Fibroblast of villous mesenchyme (primary cell): Measurements from ENCODE around the gene FUT7. TPM values are rescaled to one million over a fixed set of nuclear protein-coding genes. Genes with fewer than 3 reads are reported as not detected.
A peak's percentile ranks its signal among the peaks of the same experiment; 100 is the strongest.
"Not testable (repeated sequence)": the region's sequence is repeated elsewhere in the genome, so short reads cannot be mapped to it uniquely, and the experiment has no call there.

Experiments used
- DNase-seq: peaks from one replicate; pipeline ENCODE4 v3.0.0-alpha.2; 2010; ENCODE audit warnings: low read depth
- H3K4me3 ChIP-seq: 2 replicates; pipeline ENCODE4 v1.5.1; 2011; ENCODE audit warnings: low read depth, mild to moderate bottlenecking, low read length
- CTCF ChIP-seq: IDR thresholded peaks from 2 replicates; pipeline ENCODE4 v1.5.1; 2012; ENCODE audit warnings: low read depth, mild to moderate bottlenecking, low read length; ENCODE audit not compliant: insufficient read depth
- total RNA-seq: library from RNA; depleted of rRNA; stranded (reverse); fragments of >200 nt; gene quantifications from 2 replicates; pipeline ENCODE4 v1.2.3, GENCODE V29; 2012

The FUT7 gene
- total RNA-seq, 1 donor, result not detected

DNA sequence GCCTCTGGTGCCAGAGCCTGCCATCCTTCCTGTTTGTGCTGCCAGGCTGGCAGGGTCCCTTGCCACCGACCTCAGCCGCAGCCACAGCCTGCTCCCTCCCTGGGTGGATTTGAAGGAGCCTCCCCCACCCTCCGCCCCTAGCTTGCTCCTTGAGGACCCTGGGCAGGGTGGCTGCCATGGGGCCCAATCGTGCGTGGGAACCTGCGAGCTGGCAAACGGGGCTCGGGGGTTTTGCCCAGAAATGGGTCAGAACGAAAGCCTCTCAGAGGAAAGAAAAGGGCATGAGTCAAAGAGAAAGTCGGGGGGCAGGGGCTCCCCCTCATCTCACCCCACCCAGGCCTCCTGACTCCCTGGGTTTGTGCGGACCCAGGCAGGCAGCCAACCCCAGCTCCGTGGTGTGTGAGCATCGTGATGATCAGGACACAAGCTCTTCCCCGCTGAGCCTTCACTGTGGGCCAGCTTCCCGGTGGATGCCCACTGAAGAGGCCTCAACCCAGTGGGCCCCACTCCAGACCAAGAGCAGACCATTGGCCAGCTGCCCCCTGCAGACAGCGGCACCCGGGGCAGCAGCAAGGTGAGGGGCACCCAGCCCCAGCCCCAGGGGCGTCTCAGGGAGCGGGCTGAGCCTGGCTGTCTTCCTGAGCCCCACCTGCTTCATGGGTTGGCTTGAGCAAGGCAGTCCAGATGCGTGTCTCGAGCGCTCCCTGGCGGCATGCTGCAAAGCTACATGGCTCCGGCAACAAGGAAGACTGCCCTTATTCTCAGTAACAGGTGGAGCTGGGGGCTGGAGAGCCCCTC lies 3.0 kb upstream of the FUT7 start:
- peak; percentile 82 for DNase-seq
- peak; percentile 94 for TF ChIP-seq CTCF
- no peak overlapping the region for H3K4me3 ChIP-seq

DNA sequence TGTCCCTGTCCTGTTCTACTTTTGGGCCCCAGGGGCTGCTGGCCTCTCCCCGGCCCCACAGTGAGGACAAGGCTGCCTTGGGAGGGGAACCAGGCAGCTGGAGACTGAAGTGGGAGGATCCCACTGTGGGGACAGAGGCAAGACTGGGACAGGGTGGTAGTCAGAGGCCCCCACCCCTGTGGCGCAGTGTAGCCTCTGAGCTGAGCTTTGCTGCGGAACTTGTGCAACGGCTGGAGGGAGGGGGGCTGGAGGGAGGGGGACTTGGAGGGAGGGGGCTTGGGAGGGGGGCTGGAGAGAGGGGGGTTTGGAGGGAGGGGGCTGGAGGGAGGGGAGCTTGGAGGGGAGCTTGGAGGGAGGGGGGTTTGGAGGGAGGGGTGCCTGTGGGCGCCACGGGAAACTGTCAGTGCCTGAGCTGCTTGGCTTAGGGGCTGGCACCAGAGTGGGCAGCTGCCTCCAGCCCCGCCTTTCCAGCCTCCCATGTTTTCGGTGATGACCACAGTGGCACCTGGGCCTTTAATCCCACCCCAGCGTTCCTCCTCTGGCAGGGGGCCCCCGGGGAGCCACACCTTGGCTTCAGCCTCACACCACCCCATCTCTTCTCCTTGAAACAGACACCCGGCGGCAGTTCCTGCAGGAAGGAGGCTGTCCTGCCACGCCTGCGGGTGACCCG lies 2.3 kb upstream of the FUT7 start:
- no peak for TF ChIP-seq CTCF
- H3K4me3 ChIP-seq, result no peak overlapping the region

GRCh38 chr9:137033481-137033880 lies 1.6 kb upstream of the FUT7 start:
- H3K4me3 ChIP-seq, result not testable (repeated sequence)

More for the DNA sequence above, 2.3 kb upstream of the FUT7 start:
- no peak for DNase-seq

DNA sequence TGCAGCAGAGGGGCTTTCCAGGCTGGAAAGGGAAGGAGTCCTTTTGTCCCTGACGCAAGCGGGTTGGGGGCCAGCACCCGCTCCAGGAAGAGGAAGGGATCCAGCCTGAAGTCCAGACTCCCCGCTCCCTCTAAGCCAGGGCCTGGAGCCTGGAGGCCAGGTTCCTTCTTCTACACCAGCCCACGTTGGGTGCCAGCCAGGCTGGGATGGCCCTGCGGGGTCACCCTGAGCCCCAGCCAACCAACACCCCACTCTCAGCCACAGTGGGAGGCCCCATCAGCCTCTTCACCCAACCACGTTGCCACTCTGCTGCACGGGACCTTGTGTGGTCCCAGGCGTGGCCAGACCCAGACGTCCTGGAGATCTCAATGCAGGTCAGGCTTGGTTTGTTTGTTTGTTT lies 970 bp upstream of the FUT7 start:
- TF ChIP-seq CTCF, result no peak

More at GRCh38 chr9:137033481-137033880, 1.6 kb upstream of the FUT7 start:
- not testable (repeated sequence) for DNase-seq

DNA sequence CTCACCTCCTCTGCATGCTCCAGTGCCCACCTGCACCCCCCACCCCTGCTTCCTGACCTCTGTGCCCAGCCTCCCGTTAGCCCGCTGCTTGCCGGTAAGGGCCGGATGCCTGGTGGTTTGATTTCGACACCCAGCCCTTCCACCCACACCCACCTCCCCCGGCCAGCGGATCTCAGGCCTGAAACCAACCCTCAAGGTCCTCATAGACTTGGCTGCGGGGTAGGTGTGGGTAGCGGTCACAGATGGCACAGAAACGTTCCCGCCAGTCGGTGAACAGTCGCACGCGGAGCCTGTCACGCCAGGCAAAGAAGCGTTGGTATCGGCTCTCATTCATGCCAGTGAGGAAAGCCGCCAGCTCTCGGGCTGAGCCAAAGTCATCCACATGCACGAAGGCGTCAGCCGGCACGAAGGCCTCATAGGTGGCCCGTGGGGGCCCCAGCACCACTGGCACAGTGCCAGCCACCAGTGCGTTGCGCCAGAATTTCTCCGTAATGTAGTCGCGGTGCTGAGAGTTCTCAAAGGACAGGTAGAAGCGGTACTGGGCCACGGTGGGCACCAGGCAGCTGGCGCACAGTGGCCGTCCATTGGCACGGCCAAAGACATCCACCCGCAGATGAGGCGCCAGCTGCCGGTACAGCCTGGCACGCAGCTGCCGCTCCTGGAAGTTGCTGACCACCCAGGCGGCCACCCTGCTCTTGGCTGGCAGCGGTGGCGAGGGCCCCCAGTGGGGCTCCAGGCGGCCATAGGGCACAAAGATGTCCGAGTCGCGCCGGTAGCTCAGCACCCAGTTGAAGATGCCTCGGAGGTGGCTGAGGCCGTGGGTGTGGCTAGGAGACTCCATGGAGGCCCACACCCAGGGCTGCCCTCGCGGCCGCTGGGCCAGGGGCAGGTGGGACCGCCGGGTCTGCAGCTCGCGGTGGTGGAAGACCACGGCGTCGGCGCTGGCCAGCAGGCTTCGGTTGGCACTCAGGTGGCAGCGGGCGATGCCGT lies 1.1 kb downstream of the FUT7 start:
- no peak for TF ChIP-seq CTCF
- no peak overlapping the region for H3K4me3 ChIP-seq
- DNase-seq, result no peak

More for the DNA sequence above, 970 bp upstream of the FUT7 start:
- DNase-seq, result no peak
- no peak overlapping the region for H3K4me3 ChIP-seq

DNA sequence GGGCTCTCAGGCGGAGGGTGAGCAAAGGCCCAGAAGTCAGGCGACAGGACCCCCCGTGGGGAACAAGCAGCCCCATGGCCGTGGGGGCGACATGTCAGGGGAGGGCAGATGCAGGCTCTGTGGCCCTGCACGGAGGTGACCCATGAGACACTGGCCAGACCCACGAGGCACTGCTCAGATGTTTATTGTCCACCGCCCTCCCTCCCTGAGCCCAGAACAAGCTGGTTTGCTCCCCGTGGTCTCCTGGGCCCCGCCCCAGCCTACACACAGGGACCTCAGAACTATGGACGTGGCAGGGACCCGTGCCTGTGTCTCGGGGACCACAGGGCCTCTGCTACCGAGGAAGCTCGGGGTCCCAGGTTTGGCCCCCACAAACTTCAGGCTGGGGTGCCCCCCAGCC lies 1.9 kb downstream of the FUT7 start:
- no peak for TF ChIP-seq CTCF
- no peak for DNase-seq
- no peak overlapping the region for H3K4me3 ChIP-seq
